ENCODE data around the gene GUCY1A2. TPM values are rescaled to one million over a fixed set of nuclear protein-coding genes. Genes with fewer than 3 reads are reported as not detected.
"Not testable (repeated sequence)": the region's sequence is repeated elsewhere in the genome, so short reads cannot be mapped to it uniquely, and the experiment has no call there.

Gene GUCY1A2
- total RNA-seq, 1 donor from 2014 or later: 10.6 TPM

DNA sequence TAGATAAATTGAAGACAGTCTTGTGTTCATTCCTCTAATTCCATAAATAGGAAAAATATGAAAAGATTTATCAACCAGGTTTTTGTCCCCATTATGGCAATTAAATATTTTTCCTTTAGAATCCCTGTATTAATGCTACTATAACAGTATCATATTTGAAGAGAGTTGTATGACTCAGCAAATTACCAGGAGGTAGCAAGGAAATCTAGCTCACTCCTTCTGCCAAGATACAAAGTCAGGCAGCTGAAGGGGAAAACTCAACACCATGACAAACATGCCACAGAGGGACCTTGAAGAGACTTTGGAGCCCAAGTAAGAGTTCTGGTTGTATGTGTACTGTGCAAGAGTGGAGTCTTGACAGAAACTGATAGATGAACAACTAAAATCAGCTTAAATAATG lies 143.3 kb downstream of the GUCY1A2 start:
- intact Hi-C loops (cut with DNase I): no loop called here
- DNase-seq: no peak
- peak; percentile 18 for ATAC-seq (ENCODE audit: poor library complexity)

- ATAC-seq (ENCODE audit: poor library complexity) (peak; percentile 59), DNase-seq (no peak)
- intact Hi-C loops (cut with DNase I): no loop called here
Measured at GRCh38 chr11:106872246-106872645, 146.0 kb downstream of the GUCY1A2 start.

GRCh38 chr11:106858200-106858599 lies 160.1 kb downstream of the GUCY1A2 start:
- intact Hi-C loops (cut with DNase I): no loop called here
- no peak for ATAC-seq (ENCODE audit: poor library complexity)
- no peak for DNase-seq

DNA sequence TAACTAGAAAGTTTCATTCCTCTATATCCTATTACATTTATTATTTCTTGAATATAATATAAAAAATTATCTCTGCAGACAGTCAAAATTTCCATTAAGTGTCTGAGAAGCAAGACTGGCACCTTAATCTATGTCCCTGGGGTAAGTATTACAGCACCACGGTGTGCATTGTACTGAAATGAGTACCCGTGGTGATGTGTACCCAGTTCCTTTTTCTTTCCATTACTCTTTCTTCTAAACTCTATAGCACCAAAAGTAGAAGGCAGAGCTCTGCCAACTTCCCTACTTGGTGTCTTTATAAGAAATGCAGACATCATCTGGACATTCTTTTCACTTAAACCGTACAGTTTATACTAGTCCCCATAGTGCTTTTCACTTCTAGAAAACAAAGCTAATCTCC lies 161.7 kb downstream of the GUCY1A2 start:
- intact Hi-C loops (cut with DNase I): no loop called here
- ATAC-seq (ENCODE audit: poor library complexity) (no peak), DNase-seq (no peak)

GRCh38 chr11:106854429-106854828 lies 163.8 kb downstream of the GUCY1A2 start:
- intact Hi-C loops (cut with DNase I): no loop called here

GRCh38 chr11:106853850-106854401 lies 164.3 kb downstream of the GUCY1A2 start:
- ATAC-seq (ENCODE audit: poor library complexity) (no peak), DNase-seq (no peak)
- intact Hi-C loops (cut with DNase I): no loop called here

More at GRCh38 chr11:106854429-106854828, 163.8 kb downstream of the GUCY1A2 start:
- no peak for ATAC-seq (ENCODE audit: poor library complexity)
- no peak for DNase-seq

DNA sequence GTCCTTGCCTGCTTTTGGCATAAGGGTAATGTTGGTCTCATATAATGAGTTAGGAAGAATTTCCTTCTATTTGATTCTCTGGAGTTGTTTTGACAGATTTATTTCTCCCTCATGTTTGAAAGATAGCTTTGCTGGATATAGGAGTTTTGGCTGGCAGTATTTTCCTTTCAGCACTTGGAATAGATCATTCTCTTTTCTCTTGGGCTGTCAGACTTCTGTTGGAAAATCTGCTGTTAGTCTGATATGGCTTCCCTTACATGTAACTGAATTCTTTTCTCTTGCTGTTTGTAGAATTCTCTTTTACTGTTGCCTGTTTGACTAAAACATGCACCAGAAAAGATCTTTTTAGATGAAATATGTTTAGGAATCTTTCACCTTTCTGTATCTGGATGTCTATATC lies 165.5 kb downstream of the GUCY1A2 start:
- intact Hi-C loops (cut with DNase I): no loop called here
- DNase-seq (no peak), ATAC-seq (ENCODE audit: poor library complexity) (no peak)

DNA sequence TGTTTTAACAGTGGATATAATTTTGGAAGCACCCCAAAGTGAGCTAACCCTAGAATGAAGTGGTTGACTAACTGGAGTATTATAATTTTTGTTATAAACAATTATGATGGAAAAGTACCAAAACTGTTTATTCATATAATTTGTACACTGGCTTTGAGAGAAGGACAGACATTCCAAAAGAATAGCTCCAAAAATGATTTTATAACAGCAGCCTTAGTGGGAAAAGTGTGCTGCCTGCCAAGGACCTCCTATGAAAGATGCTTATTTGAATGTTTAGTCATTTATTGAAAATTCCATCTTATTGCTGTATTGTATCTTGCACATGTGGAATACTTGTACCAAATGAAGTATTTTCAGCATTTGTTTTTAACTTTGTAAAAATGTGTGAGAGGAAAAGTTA lies 169.8 kb downstream of the GUCY1A2 start:
- intact Hi-C loops (cut with DNase I): no loop called here
- ATAC-seq (ENCODE audit: poor library complexity) (no peak), DNase-seq (no peak)

DNA sequence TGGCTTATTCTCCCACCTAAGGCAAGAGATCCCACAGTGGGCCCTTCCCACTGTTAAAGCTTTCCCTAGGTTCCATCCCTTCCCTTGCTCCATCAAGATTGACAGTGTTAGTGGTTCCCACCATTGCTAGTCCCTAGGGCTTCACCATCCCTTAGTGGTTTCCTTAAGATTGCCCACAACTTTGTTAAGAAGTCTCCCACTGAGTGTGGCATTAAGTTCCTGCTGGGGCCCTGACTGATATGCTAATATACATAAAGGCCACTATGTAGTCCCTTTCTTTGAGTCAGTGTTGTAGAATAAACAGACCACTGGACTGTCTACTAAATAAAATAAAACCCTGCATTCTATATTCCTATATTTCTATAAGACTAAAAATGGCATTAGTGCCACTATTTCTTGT lies 176.1 kb downstream of the GUCY1A2 start:
- ATAC-seq (ENCODE audit: poor library complexity): no peak
- intact Hi-C loops (cut with DNase I): no loop called here
- no peak for DNase-seq

GRCh38 chr11:106840947-106841346 lies 177.3 kb downstream of the GUCY1A2 start:
- ATAC-seq (ENCODE audit: poor library complexity): no peak
- intact Hi-C loops (cut with DNase I): no loop called here
- DNase-seq: no peak

DNA sequence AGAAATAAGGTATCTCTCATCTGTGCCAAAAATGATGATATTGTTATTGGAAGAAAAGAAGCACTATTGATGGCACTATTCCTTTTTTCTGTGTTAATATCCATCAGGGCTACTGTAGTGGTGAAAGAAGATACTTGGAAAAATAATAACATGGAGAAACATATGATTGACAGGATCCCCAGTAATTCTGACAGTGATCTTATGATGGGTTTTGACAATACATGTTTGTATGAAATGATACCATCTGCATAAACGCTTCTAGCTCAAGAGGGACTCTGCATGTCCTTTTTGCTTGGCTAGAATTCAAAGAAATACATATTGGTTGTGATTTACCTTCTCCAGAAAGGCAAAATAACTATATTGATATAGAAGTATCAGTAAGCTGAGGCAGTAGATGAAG lies 178.1 kb downstream of the GUCY1A2 start:
- no peak for ATAC-seq (ENCODE audit: poor library complexity)
- intact Hi-C loops (cut with DNase I): no loop called here
- no peak for DNase-seq

DNA sequence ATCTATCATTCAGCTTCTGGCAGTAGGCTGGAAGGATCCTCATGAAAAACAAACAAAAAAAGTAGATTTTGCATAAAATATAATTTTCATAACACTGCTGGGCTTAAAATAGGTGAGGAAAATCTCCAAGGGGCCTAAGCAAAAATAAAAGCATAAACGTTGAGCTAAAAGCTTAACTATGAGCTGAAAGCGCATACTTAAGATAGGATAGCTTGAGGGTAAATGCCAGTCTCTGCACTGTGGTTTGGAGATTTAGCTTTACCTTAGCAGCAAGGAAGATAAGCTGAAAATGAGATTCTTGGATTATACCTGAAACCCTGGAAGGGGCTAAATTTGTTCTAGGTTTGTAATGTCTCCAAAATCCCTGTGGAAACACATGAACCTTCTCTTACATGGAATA lies 183.7 kb downstream of the GUCY1A2 start:
- ATAC-seq (ENCODE audit: poor library complexity): no peak

GRCh38 chr11:106828976-106829375 lies 189.3 kb downstream of the GUCY1A2 start:
- ATAC-seq (ENCODE audit: poor library complexity) (no peak), DNase-seq (no peak)
- intact Hi-C loops (cut with DNase I): no loop called here

More for the DNA sequence above, 183.7 kb downstream of the GUCY1A2 start:
- intact Hi-C loops (cut with DNase I): no loop called here
- no peak for DNase-seq

GRCh38 chr11:106828576-106828975 lies 189.7 kb downstream of the GUCY1A2 start:
- intact Hi-C loops (cut with DNase I): no loop called here
- ATAC-seq (ENCODE audit: poor library complexity): no peak
- no peak for DNase-seq

GRCh38 chr11:106827687-106828086 lies 190.6 kb downstream of the GUCY1A2 start:
- DNase-seq: no peak
- intact Hi-C loops (cut with DNase I): no loop called here
- ATAC-seq (ENCODE audit: poor library complexity): no peak

- intact Hi-C loops (cut with DNase I); DNase-seq: not testable (repeated sequence)
Measured at GRCh38 chr11:106826558-106826957, 191.7 kb downstream of the GUCY1A2 start.

GRCh38 chr11:106821826-106822225 lies 196.4 kb downstream of the GUCY1A2 start:
- ATAC-seq (ENCODE audit: poor library complexity): no peak
- intact Hi-C loops (cut with DNase I): no loop called here
- no peak for DNase-seq

More at GRCh38 chr11:106826558-106826957, 191.7 kb downstream of the GUCY1A2 start:
- not testable (repeated sequence) for ATAC-seq (ENCODE audit: poor library complexity)

GRCh38 chr11:106821291-106821690 lies 197.0 kb downstream of the GUCY1A2 start:
- DNase-seq (no peak), ATAC-seq (ENCODE audit: poor library complexity) (no peak)
- intact Hi-C loops (cut with DNase I): no loop called here

GRCh38 chr11:106818443-106818842 lies 199.8 kb downstream of the GUCY1A2 start:
- ATAC-seq (ENCODE audit: poor library complexity): no peak
- DNase-seq: no peak
- intact Hi-C loops (cut with DNase I): no loop called here

DNA sequence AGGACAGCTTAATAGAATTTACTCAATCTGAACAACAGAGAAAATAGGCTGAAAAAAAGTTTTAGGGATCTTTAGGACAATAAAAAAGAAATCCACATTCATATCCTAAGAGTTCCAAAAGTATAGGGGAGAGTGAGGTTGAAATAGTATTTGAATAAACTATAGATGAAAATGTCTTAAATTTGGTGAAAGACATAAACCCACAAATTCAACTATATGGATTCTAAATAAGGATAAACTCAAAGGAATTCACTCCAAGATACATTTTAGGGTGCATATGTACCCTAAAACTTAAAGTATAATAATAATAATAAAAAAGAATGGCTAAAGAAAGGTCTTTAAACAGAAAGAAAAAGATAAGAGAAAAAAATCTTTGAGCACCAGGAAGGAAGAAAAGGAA lies 203.1 kb downstream of the GUCY1A2 start:
- ATAC-seq (ENCODE audit: poor library complexity) (no peak), DNase-seq (no peak)
- intact Hi-C loops (cut with DNase I): no loop called here

GRCh38 chr11:106813806-106814205 lies 204.5 kb downstream of the GUCY1A2 start:
- intact Hi-C loops (cut with DNase I): no loop called here
- no peak for DNase-seq
- no peak for ATAC-seq (ENCODE audit: poor library complexity)
